ENCODE results near the gene UMODL1. TPM values are rescaled to one million over a fixed set of nuclear protein-coding genes. Genes with fewer than 3 reads are reported as not detected.

The UMODL1 gene
- total and polyA plus RNA-seq, 2 donors (not counting 3 experiments of a cell fraction or from before 2014, with no cell fraction given), result not detected

DNA sequence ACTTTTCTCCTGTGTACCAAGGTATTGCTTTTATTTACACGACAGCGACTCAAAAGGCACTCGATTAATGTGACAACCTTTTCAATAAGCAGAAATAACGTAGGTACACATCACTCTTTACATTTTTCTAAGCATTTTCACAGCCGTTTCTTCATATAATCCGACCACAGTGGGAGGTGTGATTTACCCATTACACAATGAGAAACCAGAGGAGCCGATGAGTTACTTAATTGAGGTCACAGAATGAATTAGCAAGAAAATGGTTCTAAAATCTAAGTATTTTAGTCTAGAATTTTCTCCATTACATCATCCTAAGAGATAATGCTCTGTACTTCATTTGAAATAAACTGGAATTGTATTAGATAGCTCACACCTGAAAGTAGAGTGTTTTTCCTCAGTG is 71.5 kb downstream of the UMODL1 start:
- no peak overlapping the region for H3K27ac ChIP-seq (ENCODE audit: insufficient read depth, low read depth, low read length)
- H3K79me2 ChIP-seq (ENCODE audit: control insufficient read depth, insufficient read depth, low read length), result no peaks in the 10 kb centered on the region
- ChIA-PET POLR2A (no interaction called here), CTCF (no interaction called here)
- H3K9ac ChIP-seq (replicated peaks; ENCODE audit: extremely low read depth, insufficient read depth, low read length), result no peak overlapping the region
- H3K9me1 ChIP-seq (replicated peaks; ENCODE audit: control insufficient read depth, extremely low read depth, insufficient read depth, low read length), result no peaks in the 10 kb centered on the region
- no peaks in the 10 kb centered on the region for H3K9me3 ChIP-seq (replicated peaks; ENCODE audit: control insufficient read depth, insufficient read depth, low read length)
- H3K4me3 ChIP-seq (replicated peaks in 1 of 3; ENCODE audit: insufficient read depth in 1 of 3, low read depth in 1 of 3, low read length in 3 of 3), result no peak overlapping the region
- no peaks in the 10 kb centered on the region for H4K20me1 ChIP-seq (replicated peaks; ENCODE audit: control insufficient read depth, extremely low read depth, insufficient read depth, low read length)
- FAIRE-seq (no peak), DNase-seq (ENCODE audit: low read depth, low spot score) (no peak)
- H2AFZ ChIP-seq (ENCODE audit: low read depth, low read length), result no peak overlapping the region
- no TSS peak for BruUV-seq (replicated peaks)
- no peak for TF ChIP-seq JUN (IDR thresholded peaks at IDR 0.05; ENCODE audit: borderline replicate concordance, insufficient read depth, insufficient read length, low read depth)
- no peak for TF ChIP-seq FOS (IDR thresholded peaks at IDR 0.05; ENCODE audit: borderline replicate concordance, insufficient read depth, low read length)
- TF ChIP-seq CTCF (IDR thresholded peaks at IDR 0.05; ENCODE audit: extremely low read depth in 1 of 2, insufficient read depth in 1 of 2, low read depth in 1 of 2, low read length in 2 of 2), result no peak
- H3K4me2 ChIP-seq (ENCODE audit: insufficient read depth, low read length), result no peak overlapping the region
- H3K4me1 ChIP-seq (ENCODE audit: control insufficient read depth, extremely low read depth, insufficient read depth, low read length), result no peaks in the 10 kb centered on the region
- peaks cover 0 to 2% of the 10 kb centered on the region in 2 experiments for H3K27me3 ChIP-seq (ENCODE audit: control insufficient read depth in 2 of 2, insufficient read depth in 2 of 2, low read length in 2 of 2)
- no peaks in the 10 kb centered on the region for H3K36me3 ChIP-seq (ENCODE audit: control insufficient read depth in 2 of 2, extremely low read depth in 1 of 2, insufficient read depth in 2 of 2, low read length in 2 of 2)
- intact Hi-C loops (cut with micrococcal nuclease) (loop anchor here (10.0 kb wide), 1 partner anchor 192 kb away; no protein-coding TSS in a partner anchor), dilution Hi-C loops (cut with MboI; ENCODE audit: extremely low pct_ligation_motif_present, low sequenced_read_pairs) (no loop called here)

DNA sequence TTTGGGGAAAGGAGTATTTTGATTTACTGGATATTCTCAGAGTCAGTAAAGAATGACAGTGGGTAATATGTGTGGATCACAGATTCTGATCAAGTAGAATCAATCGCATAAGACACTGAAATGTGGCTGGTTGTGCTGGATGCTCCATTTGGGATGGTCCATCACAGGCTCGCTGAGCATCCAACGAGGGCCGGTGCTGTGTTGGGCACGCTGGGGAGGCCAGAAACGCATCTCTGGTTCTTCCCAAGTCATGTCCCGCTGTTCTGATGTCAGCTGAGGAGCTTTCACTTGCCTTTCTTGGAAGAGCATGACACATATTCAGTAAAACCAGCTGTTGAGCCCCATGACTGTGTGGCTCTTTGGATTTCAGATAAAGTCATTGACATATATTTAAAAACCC is 72.0 kb downstream of the UMODL1 start:
- Histone ChIP-seq H3K9me1 (replicated peaks; ENCODE audit: control insufficient read depth, extremely low read depth, insufficient read depth, low read length) (no peaks in the 10 kb centered on the region), H3K36me3 (ENCODE audit: control insufficient read depth in 2 of 2, extremely low read depth in 1 of 2, insufficient read depth in 2 of 2, low read length in 2 of 2) (no peaks in the 10 kb centered on the region), H3K27me3 (ENCODE audit: control insufficient read depth in 2 of 2, insufficient read depth in 2 of 2, low read length in 2 of 2) (peaks cover 0 to 2% of the 10 kb centered on the region in 2 experiments), H4K20me1 (replicated peaks; ENCODE audit: control insufficient read depth, extremely low read depth, insufficient read depth, low read length) (no peaks in the 10 kb centered on the region), H3K79me2 (ENCODE audit: control insufficient read depth, insufficient read depth, low read length) (no peaks in the 10 kb centered on the region), H3K4me2 (ENCODE audit: insufficient read depth, low read length) (no peak overlapping the region), H3K4me1 (ENCODE audit: control insufficient read depth, extremely low read depth, insufficient read depth, low read length) (no peaks in the 10 kb centered on the region), H3K9ac (replicated peaks; ENCODE audit: extremely low read depth, insufficient read depth, low read length) (no peak overlapping the region), H3K9me3 (replicated peaks; ENCODE audit: control insufficient read depth, insufficient read depth, low read length) (no peaks in the 10 kb centered on the region), H3K27ac (ENCODE audit: insufficient read depth, low read depth, low read length) (no peak overlapping the region), H2AFZ (ENCODE audit: low read depth, low read length) (no peak overlapping the region), H3K4me3 (replicated peaks in 1 of 3; ENCODE audit: insufficient read depth in 1 of 3, low read depth in 1 of 3, low read length in 3 of 3) (no peak overlapping the region)
- DNase-seq (ENCODE audit: low read depth, low spot score) (no peak), FAIRE-seq (no peak)
- dilution Hi-C loops (cut with MboI; ENCODE audit: extremely low pct_ligation_motif_present, low sequenced_read_pairs) (no loop called here), intact Hi-C loops (cut with micrococcal nuclease) (loop anchor here (10.0 kb wide), 1 partner anchor 192 kb away; no protein-coding TSS in a partner anchor)
- POLR2A ChIA-PET, result no interaction called here
- CTCF ChIA-PET, result no interaction called here
- TF ChIP-seq JUN (IDR thresholded peaks at IDR 0.05; ENCODE audit: borderline replicate concordance, insufficient read depth, insufficient read length, low read depth), result no peak
- TF ChIP-seq GATA2 (IDR thresholded peaks at IDR 0.05; ENCODE audit: insufficient read depth, insufficient read length, low read depth, low read length), result no peak
- no peak for TF ChIP-seq POLR2A (IDR thresholded peaks at IDR 0.05; ENCODE audit: low read depth, low read length)
- TF ChIP-seq EZH2 (IDR thresholded peaks at IDR 0.05; ENCODE audit: borderline replicate concordance, low read depth, low read length, severe bottlenecking), result no peak
- no peak for TF ChIP-seq CTCF (IDR thresholded peaks at IDR 0.05; ENCODE audit: extremely low read depth in 1 of 2, insufficient read depth in 1 of 2, low read depth in 1 of 2, low read length in 2 of 2)
- TF ChIP-seq POLR2AphosphoS5 (IDR thresholded peaks at IDR 0.05; ENCODE audit: insufficient read depth, low read depth, low read length), result no peak
- no peak for TF ChIP-seq MAX (IDR thresholded peaks at IDR 0.05; ENCODE audit: insufficient read depth, insufficient read length)
- no TSS peak for BruUV-seq (replicated peaks)

Data from endothelial cell of umbilical vein (primary cell).